NCI-H2227 treated with DMSO at 0.1 percent for 48 hours (cell line): Measurements from ENCODE around the gene TFDP3.

Experiments
- DNase-seq: peaks from one replicate; lab custom pipeline; 2025; lab: John Stamatoyannopoulos, UW

The TFDP3 gene

DNA sequence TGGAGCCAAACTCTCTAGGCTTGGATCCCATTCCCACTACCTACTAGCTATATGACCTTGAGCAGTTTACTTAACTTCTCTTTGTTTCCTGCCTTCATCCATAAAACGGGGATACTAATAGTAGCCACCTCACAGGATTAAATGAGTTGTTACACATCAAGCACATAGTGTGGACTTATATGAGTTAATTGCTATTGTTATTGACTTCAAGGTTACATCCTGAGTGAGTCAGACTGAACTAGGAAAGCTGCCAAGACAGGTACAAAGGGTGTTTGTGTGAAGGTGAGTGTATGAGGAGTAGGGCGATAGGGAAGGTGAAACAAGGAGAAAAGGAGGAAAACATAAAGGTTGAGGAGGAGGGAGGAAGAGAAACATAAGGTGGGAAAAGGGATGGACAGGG is 32.2 kb downstream of the TFDP3 start:
- no peak for DNase-seq

DNA sequence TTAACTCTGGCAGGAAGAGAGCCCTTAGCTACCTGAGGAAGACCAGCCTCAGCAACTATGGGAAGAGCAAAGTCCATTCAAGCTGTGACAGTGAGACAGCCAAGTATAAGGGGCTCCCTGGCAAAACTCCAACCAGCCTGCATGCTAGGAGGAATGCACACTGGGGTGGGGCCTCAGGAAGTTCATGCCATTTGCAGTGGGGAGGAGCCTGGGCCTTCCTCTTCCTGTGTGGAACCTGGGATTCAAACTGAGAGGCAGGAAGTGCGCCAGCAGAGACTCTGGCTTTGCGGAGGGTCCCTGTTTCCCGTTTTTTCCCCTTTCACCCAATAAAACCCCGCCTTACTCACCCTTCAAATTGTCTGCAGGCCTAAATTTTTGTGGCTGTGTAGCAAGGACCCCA is 33.0 kb downstream of the TFDP3 start:
- no peak for DNase-seq

DNA sequence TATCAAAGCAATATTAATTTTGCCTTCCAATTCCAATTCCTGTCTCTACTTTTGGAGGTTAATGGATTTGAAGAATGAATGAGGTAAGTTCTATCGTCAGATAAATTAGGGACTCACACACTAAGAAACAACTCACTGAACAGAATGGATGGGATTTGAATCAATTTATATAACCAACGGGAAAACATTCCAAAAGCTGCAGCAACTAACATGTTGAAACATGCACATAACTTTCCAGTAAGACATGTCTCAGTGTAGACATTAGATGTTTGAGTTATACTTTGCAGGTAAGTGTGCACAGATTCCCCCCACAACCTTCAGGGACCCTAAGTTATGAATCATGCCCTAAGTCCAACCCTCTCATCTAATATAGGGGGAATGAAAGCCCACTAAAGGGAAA is 34.3 kb downstream of the TFDP3 start:
- DNase-seq: no peak

DNA sequence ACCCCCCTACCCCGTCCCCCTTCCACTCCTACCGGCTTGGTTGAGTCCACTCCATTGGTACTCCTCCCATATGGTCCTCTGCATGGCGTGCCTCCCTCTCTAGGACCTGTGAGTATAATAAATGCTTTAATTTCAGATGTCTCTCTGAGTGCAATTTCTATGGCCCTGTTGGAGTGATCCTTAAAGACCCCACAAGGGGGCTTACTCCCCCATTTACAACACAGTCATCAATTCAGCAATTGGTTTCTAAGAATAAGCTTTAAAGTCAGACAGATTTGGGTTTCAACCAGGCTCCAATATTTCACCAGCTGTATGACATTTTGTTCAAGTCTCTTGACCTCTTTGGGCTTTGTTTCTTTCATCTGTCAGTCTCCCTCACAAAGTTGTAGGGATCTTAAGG is 38.7 kb downstream of the TFDP3 start:
- DNase-seq: no peak

DNA sequence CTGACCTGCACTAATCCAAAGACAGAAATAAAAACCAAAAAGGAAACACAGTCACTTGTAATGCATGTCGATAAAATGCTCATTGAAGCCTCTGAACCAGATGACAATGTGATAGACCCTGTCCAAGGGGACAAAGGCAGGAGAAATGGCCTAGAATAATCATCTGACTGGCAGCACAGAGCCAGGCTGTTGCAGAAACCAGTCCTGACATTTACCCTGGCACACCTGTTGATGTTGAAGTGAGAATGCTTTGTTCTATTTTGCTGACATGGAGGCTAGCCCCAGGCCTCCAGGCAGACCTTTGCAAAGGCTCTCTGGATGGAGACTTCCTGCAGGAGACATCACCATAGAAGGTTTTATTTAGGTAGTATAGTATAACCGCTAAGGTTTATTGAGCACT is 41.0 kb downstream of the TFDP3 start:
- no peak for DNase-seq

DNA sequence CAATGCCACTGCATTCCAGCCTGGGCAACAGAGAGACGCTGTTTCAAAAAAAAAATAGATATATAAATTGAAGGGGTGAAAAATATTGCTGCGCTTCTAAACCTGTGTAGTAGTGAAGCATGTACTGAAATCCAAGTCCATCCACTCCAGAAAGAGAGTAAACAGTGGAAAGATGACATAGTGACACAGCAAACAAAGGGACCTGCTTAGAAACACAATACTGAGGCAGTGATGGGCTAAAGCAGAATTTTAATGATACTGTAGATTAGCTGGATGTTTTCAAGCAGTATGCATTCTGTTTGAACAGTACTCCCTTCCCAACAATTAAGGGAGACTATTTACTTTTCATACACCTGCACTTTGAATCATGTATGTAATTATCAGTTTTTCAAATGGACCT is 42.5 kb downstream of the TFDP3 start:
- no peak for DNase-seq

DNA sequence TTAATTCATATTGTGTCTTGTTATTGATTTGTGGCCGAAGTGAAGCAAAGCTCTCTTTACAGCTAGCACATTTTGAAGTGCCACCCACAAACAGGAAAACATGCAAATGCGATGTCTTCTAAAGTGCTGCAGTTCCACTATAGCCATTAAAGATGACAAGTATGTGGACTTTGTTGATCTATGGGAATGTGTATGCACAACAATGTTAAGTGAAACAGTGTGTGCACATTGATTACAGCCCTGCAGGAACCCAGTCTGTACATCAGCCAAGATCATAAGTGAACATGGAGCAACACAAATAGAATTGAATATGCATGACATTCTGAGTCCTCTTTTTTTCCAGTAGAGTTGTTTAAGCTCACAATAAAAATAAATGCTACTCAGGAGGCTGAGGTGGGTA is 43.0 kb downstream of the TFDP3 start:
- DNase-seq: no peak

DNA sequence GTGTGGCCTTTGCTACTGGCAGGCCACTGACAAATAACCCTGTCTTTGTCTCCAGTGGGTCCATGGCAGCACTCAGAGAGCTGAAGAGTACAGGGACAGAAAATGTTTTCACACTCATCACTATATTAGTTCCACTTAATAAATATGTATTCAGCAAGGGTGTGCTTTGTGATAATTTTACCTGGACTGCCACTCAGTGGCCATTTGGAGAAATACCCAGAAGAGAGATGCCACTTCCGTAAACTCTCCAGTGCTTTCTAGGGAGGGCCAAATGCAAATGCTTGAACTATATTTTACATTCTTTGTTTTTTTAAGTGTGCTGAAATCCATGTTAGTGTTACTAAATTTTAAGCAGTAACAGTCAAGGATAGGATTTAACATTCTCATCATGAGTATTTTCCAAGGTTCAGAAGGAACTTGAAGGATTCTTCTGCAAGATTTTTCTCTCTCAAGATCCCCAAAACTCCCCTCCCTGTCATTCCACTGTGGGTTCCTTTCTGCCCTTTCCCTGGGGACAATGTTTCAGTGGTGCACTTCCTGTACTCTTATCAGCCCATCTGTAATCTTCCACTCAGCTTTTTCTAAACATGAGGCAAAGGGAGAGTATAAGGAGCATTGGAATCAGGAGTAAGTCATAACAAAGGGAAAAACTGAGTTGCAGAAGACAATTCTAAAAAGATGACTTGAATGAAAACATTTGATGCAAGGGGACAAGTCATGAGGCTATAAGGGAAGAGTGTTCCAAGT is 46.0 kb downstream of the TFDP3 start:
- peak; percentile 3 for DNase-seq
